WTC11 (cell line): ENCODE measurements around the gene C8B. TPM values are rescaled to one million over a fixed set of nuclear protein-coding genes. Genes with fewer than 3 reads are reported as not detected.

Experiments
- ATAC-seq: fragments of 200-7000 bp; cut with Tn5 transposase; 2 replicates; pipeline ENCODE4 v1.10.0; 2021; ENCODE audit warnings: mild to moderate bottlenecking, moderate library complexity
- CTCF ChIA-PET: fragments of 300-600 bp; sonication (Branson Sonifier 250); formaldehyde crosslinking; loops from one replicate; lab custom pipeline; 2021; ENCODE audit warnings: antibody characterized with exemption; lab: Charles Lee
- POLR2A ChIA-PET: fragments of 350-600 bp; sonication (Branson Sonifier 250); formaldehyde crosslinking; loops from one replicate; lab custom pipeline; 2021; ENCODE audit warnings: antibody characterized with exemption; lab: Charles Lee
- DNase-seq: peaks from one replicate; pipeline ENCODE4 v3.0.0; 2021; ENCODE audit warnings: low spot score
- H3K27ac Mint-ChIP-seq: 2 replicates; pipeline ENCODE4 v1.8.0; 2021; ENCODE audit warnings: mixed read lengths
- H3K27me3 Mint-ChIP-seq: 2 replicates; pipeline ENCODE4 v1.8.0; 2021; ENCODE audit warnings: low read depth, mild to moderate bottlenecking, moderate library complexity, mixed read lengths
- H3K36me3 Mint-ChIP-seq: 2 replicates; pipeline ENCODE4 v1.8.0; 2021; ENCODE audit warnings: mixed read lengths
- H3K4me1 Mint-ChIP-seq: 2 replicates; pipeline ENCODE4 v1.8.0; 2022; ENCODE audit warnings: mixed read lengths
- H3K4me3 Mint-ChIP-seq: 2 replicates; pipeline ENCODE4 v1.8.0; 2021; ENCODE audit warnings: mild to moderate bottlenecking, moderate library complexity, mixed read lengths
- H3K9me3 Mint-ChIP-seq: 2 replicates; pipeline ENCODE4 v1.8.0; 2021; ENCODE audit warnings: mixed read lengths
- CREB1 ChIP-seq: sonication (generic); formaldehyde crosslinking; IDR thresholded peaks from 2 replicates; pipeline ENCODE4 v1.8.0; 2023; ENCODE audit warnings: mild to moderate bottlenecking, missing genetic modification reagents
- CREM ChIP-seq: sonication (generic); formaldehyde crosslinking; IDR thresholded peaks from 2 replicates; pipeline ENCODE4 v1.8.1; 2022; ENCODE audit warnings: mild to moderate bottlenecking, missing genetic modification reagents, moderate library complexity
- ELF4 ChIP-seq: sonication (generic); formaldehyde crosslinking; IDR thresholded peaks from 2 replicates; pipeline ENCODE4 v1.8.1; 2022; ENCODE audit warnings: low read depth, mild to moderate bottlenecking, moderate library complexity, missing genetic modification reagents
- EMX1 ChIP-seq: fragments of 250-450 bp; sonication (Bioruptor Pico); IDR thresholded peaks from 2 replicates; pipeline ENCODE4 v1.8.0; 2021; ENCODE audit warnings: mild to moderate bottlenecking
- ESRRA ChIP-seq: sonication (generic); formaldehyde crosslinking; IDR thresholded peaks from 2 replicates; pipeline ENCODE4 v1.8.1; 2022; ENCODE audit warnings: mild to moderate bottlenecking, missing genetic modification reagents, borderline replicate concordance
- IRF2 ChIP-seq: sonication (generic); formaldehyde crosslinking; IDR thresholded peaks from 2 replicates; pipeline ENCODE4 v1.8.0; 2022; ENCODE audit warnings: low read depth, missing genetic modification reagents, borderline replicate concordance
- JAZF1 ChIP-seq: fragments of 250-450 bp; sonication (Bioruptor Pico); IDR thresholded peaks from 2 replicates; pipeline ENCODE4 v1.9.0; 2021; ENCODE audit warnings: moderate library complexity, mild to moderate bottlenecking, inconsistent platforms
- JUN ChIP-seq: sonication (generic); formaldehyde crosslinking; IDR thresholded peaks from 2 replicates; pipeline ENCODE4 v1.8.0; 2023; ENCODE audit warnings: mild to moderate bottlenecking, missing genetic modification reagents
- MYBL2 ChIP-seq: sonication (generic); formaldehyde crosslinking; IDR thresholded peaks from 2 replicates; pipeline ENCODE4 v1.8.1; 2023; ENCODE audit warnings: mild to moderate bottlenecking, moderate library complexity, missing genetic modification reagents
- NR1H2 ChIP-seq: sonication (generic); formaldehyde crosslinking; IDR thresholded peaks from 2 replicates; pipeline ENCODE4 v1.9.0; 2021; ENCODE audit warnings: mild to moderate bottlenecking, moderate library complexity, missing genetic modification reagents
- NR3C1 ChIP-seq: sonication (generic); formaldehyde crosslinking; conservative IDR thresholded peaks from 2 replicates; pipeline ENCODE4 v1.8.1; 2023; ENCODE audit warnings: low read depth, mild to moderate bottlenecking, missing genetic modification reagents
- PRRX2 ChIP-seq: fragments of 250-450 bp; sonication (Bioruptor Pico); IDR thresholded peaks from 2 replicates; pipeline ENCODE4 v1.8.0; 2021; ENCODE audit warnings: mild to moderate bottlenecking
- SMAD3 ChIP-seq: sonication (generic); formaldehyde crosslinking; IDR thresholded peaks from 2 replicates; pipeline ENCODE4 v1.8.0; 2022; ENCODE audit warnings: missing genetic modification reagents, mild to moderate bottlenecking, borderline replicate concordance
- SMAD4 ChIP-seq: sonication (generic); formaldehyde crosslinking; IDR thresholded peaks from 2 replicates; pipeline ENCODE4 v1.8.0; 2022; ENCODE audit warnings: mild to moderate bottlenecking, missing genetic modification reagents
- TEAD4 ChIP-seq: sonication (generic); formaldehyde crosslinking; IDR thresholded peaks from 2 replicates; pipeline ENCODE4 v1.8.0; 2022; ENCODE audit warnings: mild to moderate bottlenecking, missing genetic modification reagents
- TP53 ChIP-seq: sonication (generic); formaldehyde crosslinking; IDR thresholded peaks from 2 replicates; pipeline ENCODE4 v1.8.1; 2023; ENCODE audit warnings: mild to moderate bottlenecking, missing genetic modification reagents
- ZNF121 ChIP-seq: sonication (generic); formaldehyde crosslinking; IDR thresholded peaks from 2 replicates; pipeline ENCODE4 v1.8.0; 2023; ENCODE audit warnings: missing genetic modification reagents
- ZNF263 ChIP-seq: sonication (generic); formaldehyde crosslinking; IDR thresholded peaks from 2 replicates; pipeline ENCODE4 v1.8.1; 2022; ENCODE audit warnings: low read depth, mild to moderate bottlenecking, moderate library complexity, missing genetic modification reagents
- ZNF396 ChIP-seq: fragments of 250-450 bp; sonication (Bioruptor Pico); IDR thresholded peaks from 2 replicates; pipeline ENCODE4 v1.8.0; 2021; ENCODE audit warnings: mild to moderate bottlenecking, moderate library complexity, borderline replicate concordance
- total RNA-seq: library from RNA; stranded (reverse); gene quantifications from 3 replicates; pipeline ENCODE4 v1.2.3, GENCODE V29; 2021
- TF ChIP-seq, protein P1 (sequence below): sonication (generic); formaldehyde crosslinking; conservative IDR thresholded peaks from 2 replicates; pipeline ENCODE4 v1.8.1; 2022; ENCODE audit warnings: mild to moderate bottlenecking, missing genetic modification reagents
- TF ChIP-seq, protein P2 (sequence below): fragments of 250-450 bp; sonication (Bioruptor Pico); IDR thresholded peaks from 2 replicates; pipeline ENCODE4 v1.9.0; 2021; ENCODE audit warnings: mild to moderate bottlenecking
- TF ChIP-seq, protein P3 (sequence below): sonication (generic); formaldehyde crosslinking; IDR thresholded peaks from 2 replicates; pipeline ENCODE4 v1.8.0; 2023; ENCODE audit warnings: missing genetic modification reagents
- TF ChIP-seq, protein P4 (sequence below): sonication (generic); formaldehyde crosslinking; IDR thresholded peaks from 2 replicates; pipeline ENCODE4 v1.8.1; 2023; ENCODE audit warnings: mild to moderate bottlenecking, missing genetic modification reagents, moderate library complexity
- TF ChIP-seq, protein P5 (sequence below): sonication (generic); formaldehyde crosslinking; IDR thresholded peaks from 2 replicates; pipeline ENCODE4 v1.8.0; 2023; ENCODE audit warnings: missing genetic modification reagents, mild to moderate bottlenecking, borderline replicate concordance
- TF ChIP-seq, protein P6 (sequence below): sonication (generic); formaldehyde crosslinking; IDR thresholded peaks from 2 replicates; pipeline ENCODE4 v1.8.0; 2022; ENCODE audit warnings: mild to moderate bottlenecking, missing genetic modification reagents

Gene C8B
- total RNA-seq, 1 experiment from 2014 or later: 0.46 TPM

DNA sequence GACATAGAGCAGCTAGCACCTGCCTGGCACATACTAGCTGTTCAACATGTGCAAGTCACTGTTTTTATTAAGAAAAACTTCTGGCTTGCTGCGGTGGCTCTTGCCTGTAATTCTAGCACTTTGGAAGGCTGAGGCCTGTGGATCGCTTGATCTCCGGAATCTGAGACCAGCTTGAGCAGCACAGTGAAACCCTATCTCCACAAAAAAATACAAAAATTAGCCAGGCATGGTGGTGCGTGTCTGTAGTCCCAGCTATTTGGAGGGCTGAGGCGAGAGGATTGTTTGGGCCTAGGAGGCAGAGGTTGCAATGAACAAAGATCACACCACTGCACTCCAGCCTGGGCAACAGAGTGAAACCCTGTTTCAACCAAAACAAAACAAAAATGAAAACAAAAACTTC lies 27.7 kb upstream of the C8B start (continued):
- TF ChIP-seq, protein P1, sequence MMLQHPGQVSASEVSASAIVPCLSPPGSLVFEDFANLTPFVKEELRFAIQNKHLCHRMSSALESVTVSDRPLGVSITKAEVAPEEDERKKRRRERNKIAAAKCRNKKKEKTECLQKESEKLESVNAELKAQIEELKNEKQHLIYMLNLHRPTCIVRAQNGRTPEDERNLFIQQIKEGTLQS (CRISPR knock-in tag): no peak
- TF ChIP-seq, protein P2, sequence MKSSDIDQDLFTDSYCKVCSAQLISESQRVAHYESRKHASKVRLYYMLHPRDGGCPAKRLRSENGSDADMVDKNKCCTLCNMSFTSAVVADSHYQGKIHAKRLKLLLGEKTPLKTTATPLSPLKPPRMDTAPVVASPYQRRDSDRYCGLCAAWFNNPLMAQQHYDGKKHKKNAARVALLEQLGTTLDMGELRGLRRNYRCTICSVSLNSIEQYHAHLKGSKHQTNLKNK (CRISPR knock-in tag): no peak

DNA sequence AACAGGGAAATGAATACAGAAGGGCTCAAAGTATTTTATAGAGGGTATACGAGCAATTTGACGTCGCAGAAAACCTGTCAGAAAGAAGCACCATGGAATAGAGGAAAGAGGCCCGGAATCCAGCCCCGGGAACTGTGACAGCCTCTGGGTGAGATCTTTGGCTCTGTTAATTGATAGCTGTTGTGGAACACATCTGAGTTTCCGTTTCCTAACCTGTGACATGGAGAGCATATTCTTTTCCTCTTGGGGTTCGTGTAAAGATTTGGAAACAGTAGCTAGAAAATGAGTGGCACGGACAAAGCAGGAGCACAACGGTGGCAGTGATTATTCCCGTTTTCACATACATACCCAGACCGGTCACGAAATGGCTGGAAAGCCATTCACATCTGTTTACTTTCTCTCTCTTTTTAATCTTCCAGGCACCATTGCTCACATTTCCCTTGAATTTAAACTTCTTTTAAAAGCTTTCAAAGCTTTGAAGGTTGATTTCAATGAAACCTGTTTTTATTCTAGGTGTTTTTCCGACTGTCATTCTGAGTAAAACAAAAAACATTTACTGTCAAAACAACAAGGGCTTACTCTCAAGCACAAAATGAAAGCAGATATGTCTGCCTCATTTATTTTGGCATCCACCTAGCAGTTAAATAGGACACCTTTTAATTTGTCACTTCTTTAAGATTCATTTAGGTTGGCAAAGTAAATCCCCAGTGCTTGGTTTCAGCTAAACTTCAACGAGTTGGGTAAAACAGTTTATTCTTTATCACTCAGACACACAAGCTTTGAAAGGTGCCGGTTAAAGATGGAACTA lies 26.7 kb upstream of the C8B start:
- TF ChIP-seq MYBL2 (CRISPR knock-in tag): no peak
- TF ChIP-seq TP53 (CRISPR knock-in tag): no peak
- TF ChIP-seq, protein P3, sequence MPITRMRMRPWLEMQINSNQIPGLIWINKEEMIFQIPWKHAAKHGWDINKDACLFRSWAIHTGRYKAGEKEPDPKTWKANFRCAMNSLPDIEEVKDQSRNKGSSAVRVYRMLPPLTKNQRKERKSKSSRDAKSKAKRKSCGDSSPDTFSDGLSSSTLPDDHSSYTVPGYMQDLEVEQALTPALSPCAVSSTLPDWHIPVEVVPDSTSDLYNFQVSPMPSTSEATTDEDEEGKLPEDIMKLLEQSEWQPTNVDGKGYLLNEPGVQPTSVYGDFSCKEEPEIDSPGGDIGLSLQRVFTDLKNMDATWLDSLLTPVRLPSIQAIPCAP (CRISPR knock-in tag): no peak
- TF ChIP-seq, protein P4, sequence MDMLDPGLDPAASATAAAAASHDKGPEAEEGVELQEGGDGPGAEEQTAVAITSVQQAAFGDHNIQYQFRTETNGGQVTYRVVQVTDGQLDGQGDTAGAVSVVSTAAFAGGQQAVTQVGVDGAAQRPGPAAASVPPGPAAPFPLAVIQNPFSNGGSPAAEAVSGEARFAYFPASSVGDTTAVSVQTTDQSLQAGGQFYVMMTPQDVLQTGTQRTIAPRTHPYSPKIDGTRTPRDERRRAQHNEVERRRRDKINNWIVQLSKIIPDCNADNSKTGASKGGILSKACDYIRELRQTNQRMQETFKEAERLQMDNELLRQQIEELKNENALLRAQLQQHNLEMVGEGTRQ (CRISPR knock-in tag): no peak
- no peak for TF ChIP-seq CREM
- TF ChIP-seq, protein P5, sequence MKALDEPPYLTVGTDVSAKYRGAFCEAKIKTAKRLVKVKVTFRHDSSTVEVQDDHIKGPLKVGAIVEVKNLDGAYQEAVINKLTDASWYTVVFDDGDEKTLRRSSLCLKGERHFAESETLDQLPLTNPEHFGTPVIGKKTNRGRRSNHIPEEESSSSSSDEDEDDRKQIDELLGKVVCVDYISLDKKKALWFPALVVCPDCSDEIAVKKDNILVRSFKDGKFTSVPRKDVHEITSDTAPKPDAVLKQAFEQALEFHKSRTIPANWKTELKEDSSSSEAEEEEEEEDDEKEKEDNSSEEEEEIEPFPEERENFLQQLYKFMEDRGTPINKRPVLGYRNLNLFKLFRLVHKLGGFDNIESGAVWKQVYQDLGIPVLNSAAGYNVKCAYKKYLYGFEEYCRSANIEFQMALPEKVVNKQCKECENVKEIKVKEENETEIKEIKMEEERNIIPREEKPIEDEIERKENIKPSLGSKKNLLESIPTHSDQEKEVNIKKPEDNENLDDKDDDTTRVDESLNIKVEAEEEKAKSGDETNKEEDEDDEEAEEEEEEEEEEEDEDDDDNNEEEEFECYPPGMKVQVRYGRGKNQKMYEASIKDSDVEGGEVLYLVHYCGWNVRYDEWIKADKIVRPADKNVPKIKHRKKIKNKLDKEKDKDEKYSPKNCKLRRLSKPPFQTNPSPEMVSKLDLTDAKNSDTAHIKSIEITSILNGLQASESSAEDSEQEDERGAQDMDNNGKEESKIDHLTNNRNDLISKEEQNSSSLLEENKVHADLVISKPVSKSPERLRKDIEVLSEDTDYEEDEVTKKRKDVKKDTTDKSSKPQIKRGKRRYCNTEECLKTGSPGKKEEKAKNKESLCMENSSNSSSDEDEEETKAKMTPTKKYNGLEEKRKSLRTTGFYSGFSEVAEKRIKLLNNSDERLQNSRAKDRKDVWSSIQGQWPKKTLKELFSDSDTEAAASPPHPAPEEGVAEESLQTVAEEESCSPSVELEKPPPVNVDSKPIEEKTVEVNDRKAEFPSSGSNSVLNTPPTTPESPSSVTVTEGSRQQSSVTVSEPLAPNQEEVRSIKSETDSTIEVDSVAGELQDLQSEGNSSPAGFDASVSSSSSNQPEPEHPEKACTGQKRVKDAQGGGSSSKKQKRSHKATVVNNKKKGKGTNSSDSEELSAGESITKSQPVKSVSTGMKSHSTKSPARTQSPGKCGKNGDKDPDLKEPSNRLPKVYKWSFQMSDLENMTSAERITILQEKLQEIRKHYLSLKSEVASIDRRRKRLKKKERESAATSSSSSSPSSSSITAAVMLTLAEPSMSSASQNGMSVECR (CRISPR knock-in tag): no peak
- TF ChIP-seq NR1H2 (CRISPR knock-in tag): no peak
- no peak for TF ChIP-seq SMAD3 (CRISPR knock-in tag)
- TF ChIP-seq ZNF121: no peak
- no peak for TF ChIP-seq NR3C1 (CRISPR knock-in tag)
- no peak for TF ChIP-seq JUN (CRISPR knock-in tag)
- peaks cover 18% of the 10 kb centered on the region for H3K4me1 Mint-ChIP-seq
- CTCF ChIA-PET: no interaction called here

DNA sequence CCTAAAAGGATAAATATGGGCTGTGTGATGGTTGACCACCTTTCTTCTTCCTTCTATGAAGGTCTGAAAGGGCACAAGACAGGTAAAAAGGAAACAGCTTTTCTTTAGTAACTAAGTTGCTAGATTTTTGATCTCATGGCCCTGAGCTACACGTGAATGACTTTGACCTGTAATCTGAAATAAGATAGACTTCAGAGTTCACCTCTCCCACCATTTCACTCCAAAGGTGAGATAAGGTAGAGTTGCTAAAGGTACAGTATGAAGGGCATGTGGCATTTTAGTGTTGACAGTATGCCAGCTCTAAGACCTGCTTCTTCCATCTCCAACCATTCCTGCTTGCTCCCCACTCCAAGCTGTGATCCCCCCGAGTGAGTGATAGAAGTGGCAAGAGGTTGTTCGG lies 25.8 kb upstream of the C8B start:
- CTCF ChIA-PET: no interaction called here

More for the DNA sequence above, 26.7 kb upstream of the C8B start:
- POLR2A ChIA-PET: no interaction called here
- ATAC-seq (no peak), DNase-seq (no peak)
- Mint-ChIP-seq H3K9me3 (no peaks in the 10 kb centered on the region), H3K36me3 (no peaks in the 10 kb centered on the region), H3K27me3 (no peaks in the 10 kb centered on the region), H3K27ac (no peak overlapping the region), H3K4me3 (no peak overlapping the region)

More for the DNA sequence above, 25.8 kb upstream of the C8B start:
- TF ChIP-seq PRRX2 (CRISPR knock-in tag) (no peak), JAZF1 (CRISPR knock-in tag) (no peak), CREB1 (CRISPR knock-in tag) (no peak), ZNF396 (CRISPR knock-in tag) (no peak), TP53 (CRISPR knock-in tag) (no peak), ESRRA (CRISPR knock-in tag) (no peak), ELF4 (no peak), ZNF263 (CRISPR knock-in tag) (no peak), SMAD4 (CRISPR knock-in tag) (no peak), EMX1 (CRISPR knock-in tag) (no peak), IRF2 (CRISPR knock-in tag) (no peak), TEAD4 (no peak)
- TF ChIP-seq, protein P6, sequence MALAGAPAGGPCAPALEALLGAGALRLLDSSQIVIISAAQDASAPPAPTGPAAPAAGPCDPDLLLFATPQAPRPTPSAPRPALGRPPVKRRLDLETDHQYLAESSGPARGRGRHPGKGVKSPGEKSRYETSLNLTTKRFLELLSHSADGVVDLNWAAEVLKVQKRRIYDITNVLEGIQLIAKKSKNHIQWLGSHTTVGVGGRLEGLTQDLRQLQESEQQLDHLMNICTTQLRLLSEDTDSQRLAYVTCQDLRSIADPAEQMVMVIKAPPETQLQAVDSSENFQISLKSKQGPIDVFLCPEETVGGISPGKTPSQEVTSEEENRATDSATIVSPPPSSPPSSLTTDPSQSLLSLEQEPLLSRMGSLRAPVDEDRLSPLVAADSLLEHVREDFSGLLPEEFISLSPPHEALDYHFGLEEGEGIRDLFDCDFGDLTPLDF: no peak
- DNase-seq (no peak), ATAC-seq (no peak)
- H3K36me3 Mint-ChIP-seq: no peaks in the 10 kb centered on the region
- H3K4me1 Mint-ChIP-seq: peaks cover 18% of the 10 kb centered on the region
- no peaks in the 10 kb centered on the region for H3K9me3 Mint-ChIP-seq
- POLR2A ChIA-PET: no interaction called here
- H3K27ac Mint-ChIP-seq: no peak overlapping the region
- no peaks in the 10 kb centered on the region for H3K27me3 Mint-ChIP-seq
- H3K4me3 Mint-ChIP-seq: no peak overlapping the region
